ENCODE measurements around the gene PHF20.

DNA sequence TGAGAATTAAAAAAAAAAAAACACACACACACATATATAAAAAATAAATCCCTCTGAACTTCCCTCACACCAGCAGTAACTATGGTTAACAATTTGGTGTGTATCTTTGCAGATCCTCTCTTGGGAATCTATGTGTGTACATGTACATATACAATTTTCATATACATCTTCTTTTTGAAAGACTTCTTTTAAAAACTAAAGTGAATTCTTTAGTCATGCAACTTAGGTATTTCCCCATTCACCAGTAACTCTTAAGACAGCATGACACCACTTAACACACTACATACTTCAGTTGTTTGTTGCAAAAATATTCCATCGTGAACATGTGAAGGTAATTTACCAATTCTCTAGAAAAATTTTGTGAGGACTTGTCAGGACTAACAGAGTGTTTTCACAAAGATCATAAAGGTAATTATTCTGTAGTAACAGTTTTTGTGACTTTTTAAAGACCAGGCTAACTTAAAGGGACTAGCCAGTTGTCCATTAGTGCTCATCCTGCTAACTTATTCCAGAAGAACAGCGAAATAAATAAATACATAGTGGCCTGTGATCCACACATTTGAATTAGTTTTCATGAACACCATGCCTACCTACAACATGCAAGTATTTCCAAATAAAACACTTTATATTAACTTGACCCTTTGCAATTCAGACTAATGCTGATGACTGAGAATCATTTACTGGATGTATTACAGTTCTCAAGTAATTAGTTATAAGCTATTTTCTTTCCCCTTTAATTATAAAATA lies 41.8 kb upstream of the PHF20 start:
- TF ChIP-seq, protein P1, sequence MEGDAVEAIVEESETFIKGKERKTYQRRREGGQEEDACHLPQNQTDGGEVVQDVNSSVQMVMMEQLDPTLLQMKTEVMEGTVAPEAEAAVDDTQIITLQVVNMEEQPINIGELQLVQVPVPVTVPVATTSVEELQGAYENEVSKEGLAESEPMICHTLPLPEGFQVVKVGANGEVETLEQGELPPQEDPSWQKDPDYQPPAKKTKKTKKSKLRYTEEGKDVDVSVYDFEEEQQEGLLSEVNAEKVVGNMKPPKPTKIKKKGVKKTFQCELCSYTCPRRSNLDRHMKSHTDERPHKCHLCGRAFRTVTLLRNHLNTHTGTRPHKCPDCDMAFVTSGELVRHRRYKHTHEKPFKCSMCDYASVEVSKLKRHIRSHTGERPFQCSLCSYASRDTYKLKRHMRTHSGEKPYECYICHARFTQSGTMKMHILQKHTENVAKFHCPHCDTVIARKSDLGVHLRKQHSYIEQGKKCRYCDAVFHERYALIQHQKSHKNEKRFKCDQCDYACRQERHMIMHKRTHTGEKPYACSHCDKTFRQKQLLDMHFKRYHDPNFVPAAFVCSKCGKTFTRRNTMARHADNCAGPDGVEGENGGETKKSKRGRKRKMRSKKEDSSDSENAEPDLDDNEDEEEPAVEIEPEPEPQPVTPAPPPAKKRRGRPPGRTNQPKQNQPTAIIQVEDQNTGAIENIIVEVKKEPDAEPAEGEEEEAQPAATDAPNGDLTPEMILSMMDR (optimal IDR thresholded peaks at IDR 0.05 in 1 of 3, IDR thresholded peaks at IDR 0.05 in 1 of 3, conservative IDR thresholded peaks at IDR 0.05 in 1 of 3; ENCODE audit: extremely low read depth in 1 of 3, insufficient read depth in 2 of 3, low read length in 3 of 3): no peak
- no peak for TF ChIP-seq EZH2 (IDR thresholded peaks at IDR 0.05; ENCODE audit: low read length)
